Cardiac ventricle fibroblast (primary cell): Measurements from ENCODE around the gene GJD2. TPM values are rescaled to one million over a fixed set of nuclear protein-coding genes. Genes with fewer than 3 reads are reported as not detected.

ENCODE experiments used
- total RNA-seq: library from RNA; depleted of rRNA; stranded (reverse); fragments of >200 nt; gene quantifications from 2 replicates; pipeline ENCODE4 v1.2.3, GENCODE V29; 2015

Gene GJD2
- not detected in 2 replicates for total RNA-seq

GRCh38 chr15:34754674-34755418 lies at the start of gene GJD2:
Gene GJD2 (minus strand): TSS chr15:34754998. CDS start chr15:34754488, 510 bp downstream.

GRCh38 chr15:34795267-34796081 lies 40.7 kb upstream of the GJD2 start, which contains the start of gene ACTC1:
Gene ACTC1 (minus strand): TSS chr15:34795549. CDS start chr15:34794808, 741 bp downstream.

Other genes with a start within 250 kb of the GJD2 start
- 20.6 and 45.0 TPM in 2 replicates for gene GOLGA8B, start 171.3 kb downstream of the GJD2 start, total RNA-seq
- not detected in 2 replicates for gene ACTC1, start 40.6 kb upstream of the GJD2 start, total RNA-seq
- 10.3 and 12.0 TPM in 2 replicates for gene AQR, start 214.7 kb upstream of the GJD2 start, total RNA-seq
- 16.8 and 18.7 TPM in 2 replicates for gene ZNF770, start 233.3 kb upstream of the GJD2 start, total RNA-seq